T1000 (cell line): ENCODE results near the gene B4GALT5.
A peak's percentile ranks its signal among the peaks of the same experiment; 100 is the strongest.
"Not testable (repeated sequence)": the region's sequence is repeated elsewhere in the genome, so short reads cannot be mapped to it uniquely, and the experiment has no call there.

ENCODE experiments used
- DNase-seq: peaks from one replicate; lab custom pipeline; 2025; ENCODE audit warnings: mixed read lengths; lab: John Stamatoyannopoulos, UW

The B4GALT5 gene, protein sequence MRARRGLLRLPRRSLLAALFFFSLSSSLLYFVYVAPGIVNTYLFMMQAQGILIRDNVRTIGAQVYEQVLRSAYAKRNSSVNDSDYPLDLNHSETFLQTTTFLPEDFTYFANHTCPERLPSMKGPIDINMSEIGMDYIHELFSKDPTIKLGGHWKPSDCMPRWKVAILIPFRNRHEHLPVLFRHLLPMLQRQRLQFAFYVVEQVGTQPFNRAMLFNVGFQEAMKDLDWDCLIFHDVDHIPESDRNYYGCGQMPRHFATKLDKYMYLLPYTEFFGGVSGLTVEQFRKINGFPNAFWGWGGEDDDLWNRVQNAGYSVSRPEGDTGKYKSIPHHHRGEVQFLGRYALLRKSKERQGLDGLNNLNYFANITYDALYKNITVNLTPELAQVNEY

GRCh38 chr20:49713753-49714712 is at the start of gene B4GALT5:
Gene B4GALT5, minus strand, starts transcription at chr20:49713878. Its CDS starts 188 bp downstream, at chr20:49713690.
- DNase-seq = peak; percentile 81

GRCh38 chr20:49762940-49763766 is 49.5 kb upstream of the B4GALT5 start:
- no peak for DNase-seq

DNA sequence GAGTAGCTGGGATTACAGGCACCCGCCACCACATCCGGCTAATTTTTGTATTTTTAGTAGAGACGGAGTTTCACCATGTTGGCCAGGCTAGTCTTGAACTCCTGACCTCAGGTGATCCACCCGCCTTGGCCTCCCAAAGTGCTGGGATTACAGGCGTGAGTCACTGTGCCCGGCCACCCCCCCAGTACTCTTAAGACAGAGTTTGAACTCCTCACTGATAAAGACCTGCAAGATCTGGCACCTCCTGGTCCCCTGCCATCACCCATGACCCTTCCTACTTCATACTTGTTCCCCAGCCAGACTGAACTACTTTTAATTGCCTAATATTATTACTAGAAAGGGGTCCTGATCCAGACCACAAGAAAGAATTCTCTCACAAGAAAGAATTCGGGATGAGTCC is 48.2 kb upstream of the B4GALT5 start:
- not testable (repeated sequence) for DNase-seq

DNA sequence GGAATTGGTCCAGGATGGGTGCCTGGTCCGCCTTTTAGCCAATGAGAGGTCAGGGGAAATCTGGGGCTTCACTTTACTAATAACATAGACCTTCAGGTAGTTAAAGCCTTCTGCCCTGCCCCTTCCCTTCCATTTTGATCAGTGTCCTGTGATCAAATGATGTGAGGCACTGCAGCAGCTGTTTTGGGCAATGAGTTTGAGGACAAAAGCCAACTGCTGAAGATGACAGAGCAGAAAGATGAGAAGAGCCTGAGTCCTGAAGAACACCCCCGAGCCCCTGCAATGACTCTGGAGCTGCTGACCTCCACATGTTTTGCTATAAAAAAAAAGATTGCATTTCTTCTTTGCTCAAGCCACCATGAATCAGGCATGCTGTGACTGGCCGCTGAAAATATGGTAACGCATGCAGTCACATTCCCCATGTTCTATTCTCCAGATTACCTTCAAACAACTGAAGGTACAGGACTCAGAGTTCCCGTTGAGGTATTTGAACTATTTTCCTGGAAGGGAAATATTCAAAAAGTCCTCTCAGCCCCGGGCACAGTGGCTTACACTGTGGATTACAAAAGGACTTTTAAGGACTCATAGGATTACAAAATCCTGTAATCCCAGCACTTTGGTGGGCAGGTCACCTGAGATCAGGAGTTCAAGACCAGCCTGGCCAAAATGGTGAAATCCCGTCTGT is 45.7 kb upstream of the B4GALT5 start:
- no peak for DNase-seq

- no peak for DNase-seq
These were observed 45.1 kb upstream of the B4GALT5 start for GRCh38 chr20:49758781-49759180.

DNA sequence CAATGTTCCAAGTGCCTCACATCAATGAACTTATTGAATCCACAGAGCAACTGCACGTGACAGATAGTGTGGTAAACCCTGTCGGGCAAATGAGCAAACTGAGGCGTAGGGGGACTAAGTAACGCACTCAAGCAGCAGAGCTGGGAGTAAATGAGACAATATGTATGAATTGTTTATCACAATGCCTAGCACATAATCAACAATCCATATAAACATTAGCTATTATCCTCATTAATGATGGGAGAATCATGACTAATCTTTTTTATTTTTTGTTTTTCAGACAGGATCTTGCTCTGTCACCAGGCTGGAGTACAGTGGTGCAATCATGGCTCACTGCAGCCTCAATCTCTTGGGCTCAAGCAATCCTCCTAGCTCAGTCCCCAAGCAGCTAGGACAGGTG is 43.9 kb upstream of the B4GALT5 start:
- no peak for DNase-seq

GRCh38 chr20:49756241-49756640 is 42.6 kb upstream of the B4GALT5 start:
- no peak for DNase-seq

GRCh38 chr20:49754596-49754995 is 40.9 kb upstream of the B4GALT5 start:
- no peak for DNase-seq

DNA sequence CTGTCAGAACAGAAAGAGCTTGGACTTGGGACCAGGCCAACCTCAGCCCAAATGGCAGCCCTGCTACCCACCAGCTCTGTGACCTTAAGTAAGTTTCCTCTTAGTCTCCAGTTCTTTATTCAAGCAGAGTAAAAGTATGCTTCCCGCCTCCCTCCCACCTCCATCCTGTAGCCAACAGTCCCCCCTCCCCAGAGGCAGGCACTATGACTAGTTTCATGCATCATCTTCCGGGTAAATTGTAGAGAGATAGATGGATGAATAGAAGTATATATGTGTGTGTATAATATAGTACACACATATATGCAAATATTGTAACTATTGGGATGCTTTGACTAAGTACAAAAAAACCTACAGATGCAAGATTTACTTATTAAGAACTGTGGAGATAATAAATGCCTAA is 39.5 kb upstream of the B4GALT5 start:
- no peak for DNase-seq

GRCh38 chr20:49752201-49752903 is 38.7 kb upstream of the B4GALT5 start:
- no peak for DNase-seq

- DNase-seq = no peak
These were observed 37.7 kb upstream of the B4GALT5 start for GRCh38 chr20:49751397-49751736.

DNA sequence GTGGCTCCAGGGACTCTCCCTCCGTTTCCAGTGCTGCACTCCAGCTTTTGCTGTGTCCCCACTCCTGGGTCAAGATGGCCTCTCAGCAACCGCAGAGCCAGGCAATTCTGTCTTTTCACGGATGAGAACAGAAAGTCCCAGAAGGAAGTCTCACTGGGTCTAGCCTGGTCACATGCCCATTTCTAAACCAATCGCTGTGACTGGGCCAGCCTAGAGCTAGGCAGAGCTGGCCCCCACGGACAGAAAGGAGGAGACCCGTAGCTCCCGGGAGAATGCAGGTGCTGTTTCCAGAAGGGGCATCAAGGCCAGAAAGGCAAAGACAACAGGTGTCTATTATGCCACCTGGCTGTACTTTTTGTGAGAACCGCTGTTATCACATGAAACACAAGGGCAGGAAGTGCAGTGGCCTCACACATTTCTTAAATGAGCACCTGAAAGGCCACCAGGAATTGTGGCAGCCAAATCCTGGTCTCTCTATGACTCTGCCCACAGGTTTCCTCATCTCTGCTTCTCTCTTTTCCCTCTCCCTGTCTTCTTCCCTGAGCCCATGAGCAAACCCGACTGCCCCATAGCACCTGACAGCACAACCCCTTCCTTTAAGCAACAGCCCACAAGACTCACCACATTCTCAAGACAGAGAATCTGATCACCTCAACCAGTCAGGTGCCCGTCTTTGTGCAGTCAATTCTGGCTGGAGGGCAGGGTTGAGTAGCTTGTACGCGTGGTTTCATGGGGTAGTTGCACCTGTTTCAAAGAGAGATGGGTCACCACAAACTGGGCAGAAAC is 37.1 kb upstream of the B4GALT5 start:
- DNase-seq = no peak

DNA sequence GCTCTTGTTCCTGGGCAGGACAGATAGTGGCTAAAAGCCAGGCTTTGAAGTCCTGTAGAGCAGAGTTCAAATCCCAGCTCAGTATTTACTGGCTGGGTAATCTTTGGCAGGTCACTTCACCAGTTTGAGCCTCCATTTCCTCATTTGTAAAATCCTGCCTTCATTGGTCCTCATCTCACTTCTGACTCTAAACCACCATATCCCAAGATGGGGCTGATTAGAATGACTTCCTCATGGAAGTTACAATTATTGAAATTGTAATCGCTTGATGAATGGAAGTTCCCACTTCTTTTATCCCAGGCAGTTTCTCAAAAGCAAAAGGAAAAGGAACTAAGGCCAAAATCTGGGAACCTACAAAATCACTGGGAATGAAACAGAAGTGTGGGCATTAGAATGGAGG is 35.9 kb upstream of the B4GALT5 start:
- DNase-seq = no peak

DNA sequence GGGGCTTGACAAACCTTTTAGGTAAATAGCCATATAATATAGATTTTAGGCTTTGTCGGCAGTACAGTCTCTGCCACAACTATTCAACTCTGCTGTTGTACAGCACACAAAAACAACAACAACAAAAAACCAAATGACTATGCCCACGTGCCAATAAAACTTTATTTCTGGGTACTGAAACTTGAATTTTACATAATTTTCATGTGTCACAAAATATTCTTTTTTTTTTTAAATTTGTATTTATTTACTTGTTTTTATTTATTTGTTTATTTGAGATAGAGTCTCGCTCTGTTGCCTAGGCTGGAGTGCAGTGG is 34.8 kb upstream of the B4GALT5 start:
- no peak for DNase-seq

GRCh38 chr20:49747707-49748524 is 34.2 kb upstream of the B4GALT5 start:
- DNase-seq = no peak

DNA sequence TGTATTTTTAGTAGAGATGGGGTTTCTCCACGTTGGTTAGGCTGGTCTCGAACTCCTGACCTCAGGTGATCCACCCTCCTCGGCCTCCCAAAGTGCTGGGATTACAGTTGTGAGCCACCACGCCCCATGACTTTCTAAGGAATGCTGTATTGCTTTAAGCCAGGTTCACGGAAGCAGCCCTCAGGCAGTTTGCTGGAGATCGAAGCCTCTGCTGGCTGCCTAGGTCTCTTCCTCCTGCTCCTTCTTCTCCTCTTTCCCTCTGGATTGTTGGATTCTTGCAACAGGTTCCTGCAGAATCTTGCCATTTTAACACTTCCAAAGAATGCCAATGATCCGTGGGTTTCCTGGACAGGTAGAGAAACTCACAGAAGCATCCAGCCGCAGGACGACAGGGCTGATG is 29.3 kb upstream of the B4GALT5 start:
- no peak for DNase-seq

- no peak for DNase-seq
These were observed 28.3 kb upstream of the B4GALT5 start for GRCh38 chr20:49741977-49742376.

GRCh38 chr20:49740807-49741206 is 27.1 kb upstream of the B4GALT5 start:
- DNase-seq = no peak

DNA sequence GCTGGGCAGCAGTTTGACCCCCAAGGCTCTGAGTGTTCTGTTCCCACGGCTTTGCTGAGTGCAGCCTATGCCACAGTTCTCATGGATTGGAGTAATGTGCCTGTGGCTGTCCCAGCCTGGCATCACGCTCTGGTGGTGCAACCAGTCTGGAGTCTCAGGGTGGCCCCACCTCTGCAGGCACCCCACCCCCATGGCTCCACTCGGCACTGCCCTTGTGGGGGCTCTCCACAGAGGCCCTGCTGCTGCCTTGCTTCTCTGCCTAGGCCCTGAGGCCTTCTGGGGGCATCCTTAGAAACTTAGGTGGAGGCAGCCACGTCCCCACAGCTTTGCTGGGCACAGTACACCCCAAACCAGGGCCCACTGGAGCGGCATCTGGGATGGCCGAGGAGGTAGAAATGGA is 25.4 kb upstream of the B4GALT5 start:
- DNase-seq = no peak
